Osteoblast (primary cell): ENCODE measurements around the gene LEP. TPM values are rescaled to one million over a fixed set of nuclear protein-coding genes. Genes with fewer than 3 reads are reported as not detected.

Experiments used
- DNase-seq: peaks from one replicate; pipeline ENCODE4 v3.0.0; 2011; ENCODE audit warnings: low spot score, mixed read lengths; ENCODE audit not compliant: insufficient read length; ENCODE audit errors: missing footprints
- H2AFZ ChIP-seq: 2 replicates; pipeline ENCODE4 v1.6.0; 2011; ENCODE audit warnings: mild to moderate bottlenecking, low read length
- H3K27ac ChIP-seq: 2 replicates; pipeline ENCODE4 v1.5.1; 2011; ENCODE audit warnings: mild to moderate bottlenecking, low read depth, low read length, moderate library complexity
- H3K27me3 ChIP-seq: 2 replicates; pipeline ENCODE4 v1.6.0; 2012; ENCODE audit warnings: mild to moderate bottlenecking, control low read depth, inconsistent platforms, low read length, moderate library complexity; ENCODE audit not compliant: insufficient read depth
- H3K36me3 ChIP-seq: 2 replicates; pipeline ENCODE4 v1.5.1; 2011; ENCODE audit warnings: mild to moderate bottlenecking, low read length, control low read depth, moderate library complexity; ENCODE audit not compliant: insufficient read depth
- H3K4me1 ChIP-seq: 2 replicates; pipeline ENCODE4 v1.5.1; 2011; ENCODE audit warnings: mild to moderate bottlenecking, low read length, control low read depth, moderate library complexity; ENCODE audit not compliant: insufficient read depth
- H3K4me2 ChIP-seq: 2 replicates; pipeline ENCODE4 v1.6.0; 2011; ENCODE audit warnings: mild to moderate bottlenecking, low read length; ENCODE audit not compliant: insufficient read depth
- H3K4me3 ChIP-seq: fragments of 200-600 bp; sonication (generic); 3 replicates; pipeline ENCODE4 v1.5.1; 2012; ENCODE audit warnings: mild to moderate bottlenecking, low read length, inconsistent platforms; ENCODE audit not compliant: insufficient read depth
- H3K79me2 ChIP-seq: 2 replicates; pipeline ENCODE4 v1.6.0; 2012; ENCODE audit warnings: mild to moderate bottlenecking, low read length, control low read depth, inconsistent platforms; ENCODE audit not compliant: insufficient read depth
- H3K9me3 ChIP-seq: 2 replicates; pipeline ENCODE4 v1.5.1; 2011; ENCODE audit warnings: low read depth, low read length, control low read depth
- H4K20me1 ChIP-seq: 2 replicates; pipeline ENCODE4 v1.6.0; 2012; ENCODE audit warnings: mild to moderate bottlenecking, low read length, control low read depth; ENCODE audit not compliant: insufficient read depth
- total RNA-seq: library from RNA; depleted of rRNA; stranded (reverse); fragments of >200 nt; gene quantifications from 2 replicates; pipeline ENCODE4 v1.2.3, GENCODE V29; 2012
- TF ChIP-seq, protein P1 (sequence below): IDR thresholded peaks from 2 replicates; pipeline ENCODE4 v1.5.1; 2011; ENCODE audit warnings: mild to moderate bottlenecking, low read depth, low read length, moderate library complexity; ENCODE audit errors: extremely low read depth

LEP gene
- total RNA-seq, 1 donor, result 0.36 TPM

DNA sequence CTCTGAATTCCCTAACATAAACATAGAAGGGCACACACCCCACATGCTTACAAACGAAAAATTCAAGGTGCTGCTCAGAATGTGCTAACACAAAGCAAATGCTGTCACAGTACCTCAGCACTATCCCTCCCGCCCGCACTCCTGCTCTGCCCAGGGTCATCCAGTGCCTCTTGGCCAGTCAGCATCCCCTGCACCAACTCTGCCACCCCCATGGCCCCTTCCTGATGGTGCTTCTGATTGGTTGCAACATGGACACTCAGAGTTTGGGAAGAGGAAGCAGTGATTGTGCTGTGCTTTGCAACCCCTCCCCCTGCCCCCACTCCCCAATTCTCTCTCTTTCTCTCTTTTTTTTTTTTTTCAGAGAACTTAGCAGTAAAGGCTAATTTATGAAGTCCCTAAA lies 13.8 kb upstream of the LEP start:
- Histone ChIP-seq H3K27me3 (no peaks in the 10 kb centered on the region), H3K9me3 (no peaks in the 10 kb centered on the region), H3K4me1 (peaks cover 8% of the 10 kb centered on the region), H2AFZ (no peak overlapping the region), H3K79me2 (no peaks in the 10 kb centered on the region), H3K4me2 (no peak overlapping the region), H4K20me1 (no peaks in the 10 kb centered on the region), H3K4me3 (no peak overlapping the region), H3K36me3 (no peaks in the 10 kb centered on the region), H3K27ac (no peak overlapping the region)
- DNase-seq, result no peak
- TF ChIP-seq, protein P1, sequence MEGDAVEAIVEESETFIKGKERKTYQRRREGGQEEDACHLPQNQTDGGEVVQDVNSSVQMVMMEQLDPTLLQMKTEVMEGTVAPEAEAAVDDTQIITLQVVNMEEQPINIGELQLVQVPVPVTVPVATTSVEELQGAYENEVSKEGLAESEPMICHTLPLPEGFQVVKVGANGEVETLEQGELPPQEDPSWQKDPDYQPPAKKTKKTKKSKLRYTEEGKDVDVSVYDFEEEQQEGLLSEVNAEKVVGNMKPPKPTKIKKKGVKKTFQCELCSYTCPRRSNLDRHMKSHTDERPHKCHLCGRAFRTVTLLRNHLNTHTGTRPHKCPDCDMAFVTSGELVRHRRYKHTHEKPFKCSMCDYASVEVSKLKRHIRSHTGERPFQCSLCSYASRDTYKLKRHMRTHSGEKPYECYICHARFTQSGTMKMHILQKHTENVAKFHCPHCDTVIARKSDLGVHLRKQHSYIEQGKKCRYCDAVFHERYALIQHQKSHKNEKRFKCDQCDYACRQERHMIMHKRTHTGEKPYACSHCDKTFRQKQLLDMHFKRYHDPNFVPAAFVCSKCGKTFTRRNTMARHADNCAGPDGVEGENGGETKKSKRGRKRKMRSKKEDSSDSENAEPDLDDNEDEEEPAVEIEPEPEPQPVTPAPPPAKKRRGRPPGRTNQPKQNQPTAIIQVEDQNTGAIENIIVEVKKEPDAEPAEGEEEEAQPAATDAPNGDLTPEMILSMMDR, result no peak

DNA sequence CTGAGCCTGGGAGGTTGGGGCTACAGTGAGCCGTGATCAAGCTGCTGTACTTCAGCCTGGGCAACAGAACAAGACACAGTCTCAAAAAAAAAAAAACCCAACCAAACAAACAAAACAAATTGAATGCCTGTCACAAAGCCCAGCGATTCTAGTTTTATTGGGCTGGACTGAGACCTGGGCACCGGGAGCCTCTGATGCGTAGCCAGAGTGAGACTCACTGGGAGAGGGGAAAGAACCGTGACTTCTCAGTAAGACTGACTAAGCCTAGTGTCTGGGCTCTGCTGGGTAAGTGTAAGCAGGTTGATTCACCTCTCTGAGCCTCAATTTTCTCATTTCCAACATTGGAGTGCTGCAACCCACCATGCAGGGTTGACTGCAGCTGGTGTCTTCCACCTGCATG lies 10.1 kb upstream of the LEP start:
- H3K4me3 ChIP-seq, result no peak overlapping the region
- TF ChIP-seq, protein P1, result no peak
- H2AFZ ChIP-seq, result no peak overlapping the region
- no peaks in the 10 kb centered on the region for H3K27me3 ChIP-seq
- H3K36me3 ChIP-seq, result no peaks in the 10 kb centered on the region
- H3K4me1 ChIP-seq, result no peaks in the 10 kb centered on the region
- no peaks in the 10 kb centered on the region for H3K79me2 ChIP-seq
- H4K20me1 ChIP-seq, result no peaks in the 10 kb centered on the region
- H3K4me2 ChIP-seq, result no peak overlapping the region
- no peak for DNase-seq
- no peak overlapping the region for H3K27ac ChIP-seq
- H3K9me3 ChIP-seq, result no peaks in the 10 kb centered on the region

DNA sequence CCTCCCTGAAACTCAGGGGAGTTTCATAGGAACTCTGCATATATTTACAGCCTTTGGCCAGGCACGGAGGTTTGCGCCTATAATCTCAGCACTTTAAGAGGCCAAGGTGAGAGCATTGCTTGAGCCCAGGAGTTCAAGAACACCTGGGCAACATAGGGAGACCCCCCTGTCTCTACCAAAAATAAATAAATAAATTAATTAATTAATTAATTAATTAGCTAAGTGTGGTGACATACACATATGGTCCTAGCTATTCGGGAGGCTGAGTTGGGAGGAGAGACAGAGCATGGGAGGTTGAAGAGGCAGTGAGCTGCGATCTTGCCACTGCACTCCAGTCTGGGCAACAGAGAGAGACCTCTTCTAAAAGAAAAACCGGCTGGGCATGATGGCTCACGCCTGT lies 9.4 kb upstream of the LEP start:
- Histone ChIP-seq H3K27me3 (no peaks in the 10 kb centered on the region), H3K79me2 (no peaks in the 10 kb centered on the region), H2AFZ (no peak overlapping the region), H3K4me1 (peaks cover 2% of the 10 kb centered on the region), H3K4me3 (no peak overlapping the region), H3K27ac (no peak overlapping the region), H3K36me3 (no peaks in the 10 kb centered on the region), H3K9me3 (no peaks in the 10 kb centered on the region), H4K20me1 (no peaks in the 10 kb centered on the region), H3K4me2 (no peak overlapping the region)
- DNase-seq, result no peak
- TF ChIP-seq, protein P1, result no peak

DNA sequence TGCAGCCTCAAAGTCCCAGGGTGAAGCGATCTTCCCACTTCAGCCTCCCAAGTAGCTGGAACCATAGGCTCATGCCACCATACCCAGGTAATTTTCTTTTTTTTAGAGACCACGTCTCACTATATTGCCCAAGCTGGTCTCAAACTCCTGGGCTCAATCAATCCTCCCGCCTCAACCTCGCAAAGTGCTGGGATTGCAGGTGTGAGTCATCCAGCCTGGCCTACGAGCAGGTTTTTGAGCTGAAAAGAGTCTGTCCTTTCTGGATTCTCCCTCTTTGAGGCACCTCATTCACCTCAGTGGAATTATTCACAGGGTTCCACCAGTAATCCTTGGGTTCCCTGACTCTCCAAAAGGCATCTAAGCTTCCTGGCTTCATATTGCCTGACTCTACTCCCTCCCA lies 7.6 kb upstream of the LEP start:
- Histone ChIP-seq H3K36me3 (no peaks in the 10 kb centered on the region), H3K4me3 (no peak overlapping the region), H3K27me3 (no peaks in the 10 kb centered on the region), H3K79me2 (no peaks in the 10 kb centered on the region), H2AFZ (no peak overlapping the region), H3K4me1 (peaks cover 5% of the 10 kb centered on the region), H3K27ac (no peak overlapping the region), H3K4me2 (no peak overlapping the region), H4K20me1 (no peaks in the 10 kb centered on the region), H3K9me3 (no peaks in the 10 kb centered on the region)
- TF ChIP-seq, protein P1, result no peak
- no peak for DNase-seq
